Stimulated activated CD4-positive, alpha-beta T cell treated with anti-CD3 and anti-CD28 coated beads, Interleukin-15, amount 100 ng/mL, for 48 hours (primary cell): ENCODE data around the gene ADAMTS14.

Experiments
- DNase-seq, 2 donors: peaks; one replicate each; pipeline ENCODE4 v3.0.0-alpha.2; 2020; ENCODE audit warnings: low read depth in 2 of 2

Gene ADAMTS14

DNA sequence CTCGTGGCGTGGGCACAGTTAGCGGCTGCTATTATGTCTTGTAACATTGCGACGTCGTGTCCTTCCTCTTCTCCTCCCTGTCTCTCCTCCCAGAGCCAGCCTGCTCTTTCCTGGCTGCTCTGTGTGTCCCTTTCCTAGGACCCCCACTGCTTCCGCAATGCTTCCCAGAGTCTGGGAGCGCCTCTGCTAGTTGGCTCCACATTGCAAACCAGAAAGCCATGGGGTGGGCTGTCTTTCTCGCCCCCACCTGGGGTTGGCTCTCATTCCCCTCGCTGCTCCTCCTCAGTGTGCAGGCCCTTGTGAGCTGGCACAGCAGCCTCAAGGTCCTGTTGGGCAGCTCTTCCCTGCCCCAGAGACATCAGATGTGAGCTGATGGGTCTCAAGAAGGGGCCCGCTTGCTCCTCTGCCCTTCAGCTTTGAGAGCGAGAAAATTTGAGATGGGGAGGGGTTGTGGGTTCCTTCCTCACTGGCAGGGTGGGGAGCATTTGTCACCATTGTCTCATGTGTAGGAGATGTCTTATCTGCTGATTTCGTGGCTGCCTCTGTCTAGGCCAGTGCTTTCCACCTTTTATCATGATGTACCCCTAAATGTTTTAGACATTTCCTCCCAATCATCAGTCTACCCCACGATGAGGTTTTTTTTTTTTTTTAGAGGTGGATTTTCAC is 3.3 kb downstream of the ADAMTS14 start:
- no peak for DNase-seq

GRCh38 chr10:70676511-70676910 is 4.2 kb downstream of the ADAMTS14 start:
- no peak for DNase-seq

DNA sequence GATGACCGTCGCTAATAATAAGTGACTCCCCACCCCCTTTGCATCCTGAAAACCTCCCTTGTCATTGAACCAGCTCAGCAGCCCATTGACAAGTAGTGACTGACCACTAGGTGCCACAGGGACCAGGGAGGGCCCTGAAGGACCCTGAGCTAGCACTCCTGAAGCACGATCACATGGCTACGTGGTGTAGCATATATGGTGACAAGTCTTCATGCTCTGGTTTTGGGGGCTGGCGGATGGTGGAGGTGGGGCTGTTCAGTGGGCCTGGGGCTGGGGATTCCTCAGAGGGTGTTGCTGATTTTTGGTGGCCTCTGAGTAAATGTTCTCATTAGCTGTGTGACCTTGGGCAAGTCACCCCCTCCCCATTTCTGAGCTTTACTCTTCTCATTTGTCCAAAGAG is 4.7 kb downstream of the ADAMTS14 start:
- DNase-seq: no peak

- DNase-seq: no peak
These were observed 5.4 kb downstream of the ADAMTS14 start for GRCh38 chr10:70677620-70678249.

DNA sequence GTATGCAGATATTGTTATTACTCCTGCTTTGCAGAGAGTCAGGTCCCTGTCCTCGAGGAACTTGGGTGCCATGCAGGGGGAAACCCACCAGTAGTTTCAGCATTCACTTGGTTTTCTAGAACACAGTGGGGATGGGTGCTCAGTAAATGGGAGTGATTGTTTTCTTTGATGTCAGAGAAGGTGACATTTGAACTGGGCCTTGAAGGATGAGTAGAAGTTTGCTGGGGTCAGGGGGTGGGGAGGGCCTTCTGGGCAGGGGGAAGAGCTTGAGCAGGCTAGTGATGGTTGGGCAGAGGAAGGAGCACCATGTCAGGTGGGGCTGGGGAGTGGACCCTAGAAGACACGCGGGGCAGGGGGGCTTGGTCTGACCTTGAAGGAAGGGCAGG is 5.9 kb downstream of the ADAMTS14 start:
- DNase-seq: no peak

GRCh38 chr10:70678757-70679489 is 6.6 kb downstream of the ADAMTS14 start:
- no peak for DNase-seq

DNA sequence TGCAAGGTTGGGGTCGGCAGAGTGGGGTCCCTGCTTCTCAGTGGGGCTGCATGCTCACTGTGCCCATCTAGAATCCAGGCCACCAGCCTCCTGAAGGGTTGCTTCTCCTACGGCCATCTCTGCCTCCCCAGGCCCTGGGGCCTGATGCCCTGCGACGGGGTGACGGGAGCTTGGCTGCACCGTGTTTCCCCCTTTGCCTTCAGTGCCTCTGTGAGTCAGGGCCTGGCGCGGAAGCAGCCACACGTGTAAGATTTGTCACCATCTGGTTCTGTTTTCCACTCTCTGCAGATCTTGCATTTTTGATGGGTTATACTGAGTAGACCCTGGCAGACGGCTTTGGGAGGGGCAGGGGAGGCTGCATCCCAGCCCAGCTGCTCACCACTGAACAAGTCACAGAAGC is 7.2 kb downstream of the ADAMTS14 start:
- no peak for DNase-seq

DNA sequence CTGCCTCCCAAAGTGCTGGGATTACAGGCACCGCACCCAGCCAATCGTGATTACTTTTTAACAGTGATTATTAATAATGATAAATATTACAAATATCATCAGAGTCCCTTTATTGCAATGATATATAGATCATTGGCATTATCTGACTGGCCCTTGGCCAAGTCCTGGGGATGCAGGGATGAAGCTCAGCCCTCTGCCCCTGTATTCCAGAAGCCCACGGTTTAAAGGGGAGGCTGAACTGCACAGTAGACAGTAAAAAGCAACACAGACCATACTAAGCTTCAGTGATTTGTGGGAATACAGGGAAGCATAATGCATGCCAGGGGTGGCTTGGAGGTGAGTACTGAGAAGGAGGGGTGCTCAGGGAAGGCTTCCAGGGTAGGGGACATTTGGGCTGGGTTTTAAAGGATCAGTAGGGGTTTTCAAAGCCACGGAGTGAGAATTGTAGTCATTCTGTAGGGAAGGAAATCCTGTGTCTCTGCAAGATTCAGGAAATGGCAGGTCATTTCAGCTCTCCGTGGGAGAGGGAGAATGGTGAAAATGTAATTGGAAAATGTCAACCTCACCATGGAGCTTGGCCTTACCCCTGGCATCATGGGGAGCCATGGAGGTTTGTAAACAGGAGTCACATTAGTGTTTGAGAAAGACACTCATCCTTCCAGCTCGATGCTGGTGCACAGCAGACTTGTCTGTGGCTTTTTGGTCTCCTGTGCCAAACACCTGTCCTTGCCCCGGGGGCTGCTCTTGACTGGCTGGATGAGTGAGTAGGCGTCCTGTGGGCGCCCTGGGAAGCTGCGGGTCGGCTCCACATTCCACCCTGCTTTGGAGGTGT is 8.8 kb downstream of the ADAMTS14 start:
- DNase-seq: no peak

GRCh38 chr10:70681731-70682005 is 9.4 kb downstream of the ADAMTS14 start:
- no peak for DNase-seq

DNA sequence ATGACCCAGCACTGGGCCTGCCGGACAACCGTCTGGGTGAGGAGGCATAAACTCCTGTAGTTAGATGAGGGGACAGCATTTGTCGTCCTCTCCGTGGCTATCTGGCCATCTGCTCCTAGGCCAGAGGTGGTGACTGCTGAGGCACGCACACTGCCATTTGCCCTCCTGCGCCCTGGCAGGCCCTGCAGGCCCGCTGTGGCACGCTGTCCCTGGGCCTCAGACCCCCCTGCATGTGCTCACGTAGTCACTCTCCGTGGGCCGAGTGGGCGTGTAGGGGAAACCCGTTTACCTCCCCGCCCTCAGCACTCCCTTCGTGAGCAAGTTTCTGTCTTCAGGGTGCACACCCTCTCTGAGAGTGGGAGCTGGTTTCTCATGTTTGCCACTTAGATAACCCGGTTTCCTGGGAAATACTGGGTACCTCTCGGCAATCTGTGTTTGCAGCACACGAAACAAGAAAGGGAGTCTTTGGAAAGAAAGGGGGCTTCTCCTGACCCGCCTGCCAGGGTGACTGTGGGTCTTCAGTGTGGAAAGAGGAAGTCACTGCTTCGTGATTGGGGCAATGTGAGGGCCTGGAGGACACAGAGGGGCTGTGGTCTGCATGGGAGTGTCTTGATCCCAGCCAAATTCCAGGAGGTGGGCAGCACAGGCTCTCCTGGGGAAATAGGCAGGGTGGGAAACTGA is 10.8 kb downstream of the ADAMTS14 start:
- no peak for DNase-seq

GRCh38 chr10:70683601-70683934 is 11.3 kb downstream of the ADAMTS14 start:
- DNase-seq: no peak

GRCh38 chr10:70683940-70684339 is 11.6 kb downstream of the ADAMTS14 start:
- DNase-seq: no peak

- DNase-seq: no peak
These were observed 12.1 kb downstream of the ADAMTS14 start for GRCh38 chr10:70684374-70684773.

- no peak for DNase-seq
These were observed 12.6 kb downstream of the ADAMTS14 start for GRCh38 chr10:70684839-70685454.

DNA sequence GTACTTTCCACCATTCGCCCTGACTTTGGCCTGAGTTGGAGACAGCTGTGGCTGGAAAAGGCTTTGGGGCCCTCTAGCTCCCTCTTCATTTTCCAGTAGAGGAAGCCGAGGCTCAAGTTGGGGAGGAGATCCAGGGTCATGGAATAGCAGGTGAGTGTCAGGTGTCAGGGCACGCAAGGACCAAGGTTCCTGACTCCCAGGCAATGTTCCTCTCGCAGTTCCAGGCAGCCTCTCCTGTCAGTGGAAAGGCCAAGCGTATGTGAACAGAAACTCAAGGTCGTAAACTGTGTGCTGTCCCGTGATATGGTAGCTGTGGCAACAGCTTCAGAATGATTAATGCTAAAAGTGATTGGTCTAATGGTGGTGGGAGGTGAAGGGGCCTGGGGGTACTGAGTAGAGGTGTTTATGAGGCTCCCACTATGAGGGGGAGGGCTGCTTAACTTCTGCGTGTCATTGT is 13.2 kb downstream of the ADAMTS14 start:
- DNase-seq: no peak

GRCh38 chr10:70688828-70689227 is 16.5 kb downstream of the ADAMTS14 start:
- DNase-seq: no peak

- no peak for DNase-seq
These were observed 17.4 kb downstream of the ADAMTS14 start for GRCh38 chr10:70689661-70690060.

DNA sequence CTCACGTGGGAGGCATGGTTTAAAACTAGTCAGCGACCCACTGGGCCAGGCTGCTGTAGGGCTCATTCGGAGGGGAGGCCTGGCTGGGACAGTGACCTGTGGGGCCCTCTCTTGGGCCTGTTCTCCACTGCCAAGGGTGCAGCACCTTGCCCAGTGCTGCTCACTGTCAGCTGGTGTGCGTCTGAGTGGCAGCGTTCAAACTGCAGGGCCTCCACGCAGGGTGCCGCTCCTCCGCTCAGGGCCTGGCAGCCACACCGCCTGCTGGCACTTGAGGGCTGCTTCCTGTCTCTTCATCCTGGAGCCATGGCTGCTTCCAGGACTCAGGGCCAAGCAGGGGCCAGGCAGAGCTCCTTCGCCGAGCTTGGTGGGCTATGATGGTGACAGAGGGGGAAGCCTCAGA is 18.3 kb downstream of the ADAMTS14 start:
- no peak for DNase-seq

GRCh38 chr10:70691611-70692010 is 19.3 kb downstream of the ADAMTS14 start:
- DNase-seq: no peak

DNA sequence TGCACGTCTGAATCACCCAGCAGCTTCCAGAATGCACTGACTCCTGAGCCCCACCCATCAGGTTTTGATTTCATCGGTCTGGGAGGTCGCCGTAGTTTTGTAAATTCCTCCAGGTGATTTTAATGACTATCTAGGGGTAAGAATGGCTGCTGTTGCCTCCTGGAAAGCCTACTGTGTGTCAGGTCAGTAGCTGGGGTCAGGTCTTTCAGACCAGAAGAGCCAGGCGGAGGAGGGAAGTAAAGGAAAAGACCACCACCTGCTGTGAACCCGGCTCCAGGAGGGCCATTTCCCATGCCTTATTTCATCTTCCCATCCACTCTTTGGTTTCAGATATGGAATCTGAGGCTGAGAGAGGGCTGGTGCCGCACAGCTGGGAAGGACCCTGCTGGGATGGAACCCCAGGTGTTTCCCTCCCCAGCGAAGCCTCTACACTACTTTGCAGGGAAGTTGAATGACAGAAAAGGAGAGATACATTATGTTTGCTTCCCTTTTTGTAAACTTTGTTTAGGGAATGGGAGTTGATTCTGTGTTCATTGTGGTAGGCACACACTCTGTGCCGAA is 19.8 kb downstream of the ADAMTS14 start:
- DNase-seq: no peak
